NCI-H82 (cell line): ENCODE measurements around the gene GRID2.
"Not testable (repeated sequence)": the region's sequence is repeated elsewhere in the genome, so short reads cannot be mapped to it uniquely, and the experiment has no call there.

Source experiments
- DNase-seq: peaks from one replicate; lab custom pipeline; 2025; lab: John Stamatoyannopoulos, UW

The GRID2 gene

GRCh38 chr4:92303621-92304027 lies at the start of gene GRID2:
GRID2 (plus strand) TSS chr4:92303966.
- peak; percentile 58 for DNase-seq

DNA sequence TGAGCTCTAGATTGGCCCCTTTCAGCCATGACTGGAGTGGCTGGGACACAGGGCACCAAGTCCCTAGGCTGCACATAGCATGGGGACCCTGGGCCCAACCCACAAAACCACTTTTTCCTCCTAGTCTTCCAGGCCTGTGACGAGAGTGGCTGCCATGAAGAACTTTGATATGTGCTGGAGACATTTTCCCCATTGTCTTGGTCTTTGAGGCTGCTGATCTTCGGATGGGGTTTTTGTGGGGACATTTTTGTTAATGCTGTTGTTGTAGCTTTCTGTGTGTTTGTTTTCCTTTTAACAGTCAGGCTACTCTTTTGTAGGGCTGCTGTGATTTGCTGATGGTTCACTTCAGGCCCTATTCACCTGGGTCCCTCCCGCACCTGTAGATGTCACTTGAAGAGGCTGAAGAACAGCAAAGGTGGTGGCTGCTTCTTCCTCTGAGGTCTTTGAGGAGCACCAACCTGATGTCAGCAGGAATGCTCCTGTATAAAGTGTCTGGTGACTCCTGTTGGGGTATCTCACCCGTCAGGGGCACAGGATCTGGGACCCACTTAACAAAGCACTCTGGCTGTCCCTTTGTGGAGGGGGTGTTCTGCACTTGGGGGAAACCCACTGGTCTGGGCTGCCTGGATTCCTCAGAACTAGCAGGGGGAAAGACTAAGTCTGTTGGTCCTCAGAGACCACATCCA lies 49.6 kb upstream of the GRID2 start:
- no peak for DNase-seq

DNA sequence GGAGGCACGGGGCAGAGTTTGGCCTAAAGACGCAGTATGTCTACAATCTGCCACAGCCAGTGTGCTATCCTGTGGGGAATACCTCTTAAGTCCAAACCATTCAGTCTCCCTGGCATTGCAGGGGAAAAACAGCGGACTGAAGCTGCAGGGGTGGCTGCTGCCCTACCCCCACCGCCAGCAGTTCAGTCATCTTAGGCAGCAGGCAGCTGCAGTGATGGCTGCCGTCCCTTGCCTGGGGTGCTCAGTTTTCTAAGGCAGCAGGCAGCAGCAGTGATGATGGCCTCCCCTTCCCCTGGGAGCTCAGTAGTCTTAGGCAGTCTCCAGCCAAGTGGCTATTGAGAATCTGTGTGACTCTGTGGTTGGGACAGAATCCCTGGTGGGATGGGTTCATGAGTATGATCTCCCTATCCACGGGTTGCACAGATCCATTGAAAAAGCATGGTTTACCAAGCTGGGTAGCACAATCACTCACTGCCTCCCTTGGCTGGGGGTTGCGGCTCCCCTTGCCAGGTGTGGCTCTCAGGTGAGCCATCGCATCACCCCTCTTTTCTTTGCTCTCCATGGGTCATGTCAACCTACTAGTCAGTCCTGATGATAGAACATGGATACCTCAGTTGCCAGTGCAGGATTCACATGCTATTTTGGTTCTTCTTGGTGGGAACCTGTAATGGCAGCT lies 48.9 kb upstream of the GRID2 start:
- DNase-seq: no peak

DNA sequence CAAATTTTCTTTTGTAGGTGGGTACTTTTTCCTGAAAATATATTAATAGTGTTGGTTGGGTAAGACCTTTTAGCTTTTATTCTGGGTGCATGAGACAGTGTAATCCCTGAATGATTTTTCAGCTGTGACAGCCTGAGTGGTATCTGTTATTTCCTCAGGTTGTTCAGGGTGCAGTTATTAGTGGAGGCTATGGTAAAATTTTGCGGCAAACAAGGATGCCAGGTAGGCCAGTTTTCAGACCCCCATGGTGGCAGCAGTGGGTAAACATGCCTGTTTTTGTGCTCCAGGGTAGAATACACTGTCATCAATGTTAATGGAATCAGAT lies 47.9 kb upstream of the GRID2 start:
- DNase-seq: no peak

- no peak for DNase-seq
Measured at GRCh38 chr4:92257931-92258857, 45.6 kb upstream of the GRID2 start.

DNA sequence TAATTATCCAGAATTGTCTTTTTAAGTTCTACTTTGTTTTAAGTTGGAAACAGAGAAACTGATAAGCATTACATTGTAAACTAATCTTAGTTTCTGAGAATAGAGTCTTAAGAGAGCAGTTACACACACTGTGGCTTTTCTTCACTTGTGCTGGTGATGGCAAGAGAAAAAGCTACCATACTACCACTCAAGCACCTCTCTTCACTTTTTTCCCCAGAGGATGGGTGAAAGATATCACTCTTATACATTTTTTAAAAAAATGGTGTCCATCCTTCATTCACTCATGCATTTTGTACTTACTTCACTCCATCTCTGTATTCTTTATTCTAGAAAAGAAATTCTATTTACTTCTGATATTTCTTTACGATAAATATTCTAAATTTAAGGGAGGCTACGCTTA lies 42.5 kb upstream of the GRID2 start:
- DNase-seq: no peak

DNA sequence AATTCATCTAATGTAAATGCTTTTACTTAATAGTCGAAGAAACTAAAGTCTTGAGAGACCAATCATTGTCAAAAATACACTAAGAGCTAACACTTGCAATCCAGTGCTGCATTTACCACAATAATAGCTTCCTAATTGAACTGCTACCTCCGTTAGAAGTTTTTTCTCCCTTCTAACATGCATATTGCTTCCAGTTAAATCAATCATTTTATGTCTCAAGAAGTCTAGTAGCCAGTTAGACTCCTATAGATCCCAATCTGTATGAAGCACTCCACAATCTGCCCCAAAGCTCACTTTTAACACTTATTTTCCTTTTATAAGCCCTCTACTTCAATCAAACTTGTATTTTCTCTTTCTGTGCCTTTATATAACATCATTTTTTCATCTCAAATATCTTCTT lies 41.4 kb upstream of the GRID2 start:
- no peak for DNase-seq

DNA sequence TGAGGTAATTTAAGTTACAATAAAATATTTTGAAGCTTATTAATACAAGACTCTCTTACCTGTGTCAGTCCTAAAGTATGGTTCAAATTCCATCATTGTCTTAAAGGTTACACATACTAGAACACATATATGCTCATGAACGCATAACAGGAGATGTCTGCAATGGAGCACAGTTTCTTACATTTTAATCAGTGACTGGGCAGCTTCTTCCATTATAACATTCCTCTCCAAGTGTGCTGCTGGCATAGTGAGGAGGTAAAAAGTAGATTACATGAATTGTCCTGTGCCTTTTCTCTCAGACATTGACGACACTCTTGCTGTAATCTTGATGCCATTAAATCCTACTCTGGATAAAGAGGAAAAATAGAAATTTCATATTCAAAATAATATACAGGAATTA lies 40.8 kb upstream of the GRID2 start:
- no peak for DNase-seq

DNA sequence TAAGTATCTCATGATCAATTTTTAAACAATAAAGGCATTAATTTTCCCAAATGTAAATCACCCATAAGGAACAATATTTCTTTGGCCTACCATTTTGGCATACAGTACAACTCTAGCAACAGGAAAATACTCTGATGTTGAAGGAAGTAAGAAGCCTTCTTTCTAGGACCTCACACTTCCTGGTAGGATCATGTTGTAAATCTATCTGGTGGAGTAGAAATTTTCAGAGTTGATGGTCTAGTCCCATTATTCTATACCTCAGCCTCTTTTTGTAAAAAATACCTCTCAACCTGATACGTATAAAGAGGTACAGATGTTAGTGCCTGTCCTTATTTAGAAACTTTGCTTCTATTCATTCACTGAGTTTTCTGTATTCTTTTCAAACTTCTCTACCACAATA lies 40.2 kb upstream of the GRID2 start:
- DNase-seq: no peak

GRCh38 chr4:92264163-92264562 lies 39.6 kb upstream of the GRID2 start:
- no peak for DNase-seq

- no peak for DNase-seq
Measured at GRCh38 chr4:92265021-92265420, 38.7 kb upstream of the GRID2 start.

GRCh38 chr4:92265798-92266197 lies 38.0 kb upstream of the GRID2 start:
- no peak for DNase-seq

GRCh38 chr4:92266521-92266920 lies 37.2 kb upstream of the GRID2 start:
- DNase-seq: no peak

DNA sequence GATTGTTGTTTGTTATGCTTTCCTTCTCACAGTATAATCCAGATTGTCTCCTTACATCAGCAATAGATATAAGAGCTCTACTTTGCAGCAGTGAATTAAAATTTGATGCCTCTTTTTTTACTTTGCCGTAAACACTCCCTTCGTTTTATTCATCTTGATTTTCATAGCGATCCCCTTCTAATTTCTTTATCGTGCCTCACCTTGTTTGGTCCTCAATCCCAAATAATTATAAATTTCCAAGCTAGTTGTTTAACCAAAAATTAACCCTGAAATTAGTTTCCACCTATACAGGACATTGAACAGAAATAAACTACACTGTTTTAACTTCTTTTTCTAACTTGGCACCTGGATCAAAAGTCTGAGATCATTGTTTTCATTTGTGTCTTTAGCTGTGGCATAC lies 35.1 kb upstream of the GRID2 start:
- no peak for DNase-seq

- peak; percentile 17 for DNase-seq
Measured at GRCh38 chr4:92270908-92271307, 32.9 kb upstream of the GRID2 start.

DNA sequence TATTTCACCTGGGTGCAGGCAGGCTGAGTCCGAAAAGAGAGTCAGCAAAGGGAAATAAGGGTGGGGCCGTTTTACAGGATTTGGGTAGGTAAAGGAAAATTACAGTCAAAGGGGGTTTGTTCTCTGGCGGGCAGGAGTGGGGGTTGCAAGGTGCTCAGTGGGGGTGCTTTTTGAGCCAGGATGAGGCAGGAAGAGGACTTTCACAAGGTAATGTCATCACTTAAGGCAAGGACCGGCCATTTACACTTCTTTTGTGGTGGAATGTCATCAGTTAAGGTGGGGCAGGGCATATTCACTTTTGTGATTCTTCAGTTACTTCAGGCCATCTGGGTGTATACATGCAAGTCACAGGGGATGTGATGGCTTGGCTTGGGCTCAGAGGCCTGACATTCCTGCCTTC lies 32.2 kb upstream of the GRID2 start:
- DNase-seq: not testable (repeated sequence)

- not testable (repeated sequence) for DNase-seq
Measured at GRCh38 chr4:92277057-92277881, 26.5 kb upstream of the GRID2 start.

GRCh38 chr4:92279296-92279695 lies 24.5 kb upstream of the GRID2 start:
- no peak for DNase-seq

- peak; percentile 4 for DNase-seq
Measured at GRCh38 chr4:92299152-92299551, 4.6 kb upstream of the GRID2 start.

- peak; percentile 30 for DNase-seq
Measured at GRCh38 chr4:92304121-92304520, 355 bp downstream of the GRID2 start.

- DNase-seq: peak; percentile 32
Measured at GRCh38 chr4:92304606-92305005, 840 bp downstream of the GRID2 start.
